ENCODE results near the gene ABCG8.

The ABCG8 gene

DNA sequence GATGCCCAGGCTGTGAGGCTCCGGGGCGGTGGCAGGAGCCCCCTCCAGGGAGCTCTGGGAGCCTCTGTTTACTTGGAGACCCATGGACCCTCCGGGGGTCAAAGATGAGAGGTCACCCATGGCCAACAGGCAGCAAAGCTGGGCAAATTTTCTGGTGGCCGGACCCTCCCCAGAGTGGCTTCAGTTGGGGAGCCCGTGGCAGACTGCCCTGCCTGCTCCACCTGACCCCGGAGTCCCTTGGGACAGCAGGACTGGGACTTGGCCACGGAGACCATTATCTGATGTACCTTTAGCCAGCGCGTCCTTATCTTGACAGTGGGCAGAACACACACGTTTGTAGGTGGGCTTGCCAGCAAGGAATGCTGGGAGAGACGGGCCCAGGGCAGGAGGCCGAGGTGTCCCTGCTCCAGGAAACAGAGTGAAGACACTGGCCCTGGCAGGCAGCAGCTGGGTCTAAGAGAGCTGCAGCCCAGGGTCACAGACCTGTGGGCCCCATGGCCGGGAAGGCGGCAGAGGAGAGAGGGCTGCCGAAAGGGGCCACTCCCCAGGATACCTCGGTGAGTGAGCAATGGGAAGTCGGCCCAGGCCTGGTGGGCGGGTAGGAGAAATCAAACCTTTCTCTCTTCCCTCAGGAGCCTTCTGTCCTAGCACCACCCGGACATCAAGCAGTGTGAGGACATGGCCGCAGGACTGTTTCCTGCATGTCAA is at the start of gene ABCG8, which contains the start of gene ABCG5:
TSS of gene ABCG8 (plus strand) at position 412 of the 708 bp plus-strand sequence. CDS start at position 495, 83 bp downstream.
TSS of gene ABCG5 (minus strand) at position 280 of the 708 bp plus-strand sequence. CDS start at position 120, 160 bp downstream.
- no peak for DNase-seq (ENCODE audit: low spot score)

DNA sequence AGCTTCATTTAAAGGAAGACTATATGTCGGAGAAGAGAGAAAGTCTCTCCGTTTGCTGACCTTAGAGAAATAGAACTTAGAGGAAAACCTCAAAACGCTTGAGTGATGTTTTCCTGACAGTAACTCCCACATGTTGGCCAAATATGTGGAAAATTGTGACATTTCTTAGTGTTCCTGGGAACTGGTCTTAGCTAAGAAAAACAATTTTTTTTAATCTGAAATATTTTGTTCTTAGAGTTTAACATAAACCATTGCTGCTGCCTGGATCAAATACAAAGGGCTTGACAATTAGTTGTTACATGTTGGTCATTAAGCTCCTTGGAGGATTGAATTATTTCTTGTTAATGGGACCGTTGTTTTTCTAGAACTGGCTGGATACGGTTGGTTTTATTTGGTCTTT is 48.6 kb upstream of the ABCG8 start:
- DNase-seq (ENCODE audit: low spot score) = no peak

DNA sequence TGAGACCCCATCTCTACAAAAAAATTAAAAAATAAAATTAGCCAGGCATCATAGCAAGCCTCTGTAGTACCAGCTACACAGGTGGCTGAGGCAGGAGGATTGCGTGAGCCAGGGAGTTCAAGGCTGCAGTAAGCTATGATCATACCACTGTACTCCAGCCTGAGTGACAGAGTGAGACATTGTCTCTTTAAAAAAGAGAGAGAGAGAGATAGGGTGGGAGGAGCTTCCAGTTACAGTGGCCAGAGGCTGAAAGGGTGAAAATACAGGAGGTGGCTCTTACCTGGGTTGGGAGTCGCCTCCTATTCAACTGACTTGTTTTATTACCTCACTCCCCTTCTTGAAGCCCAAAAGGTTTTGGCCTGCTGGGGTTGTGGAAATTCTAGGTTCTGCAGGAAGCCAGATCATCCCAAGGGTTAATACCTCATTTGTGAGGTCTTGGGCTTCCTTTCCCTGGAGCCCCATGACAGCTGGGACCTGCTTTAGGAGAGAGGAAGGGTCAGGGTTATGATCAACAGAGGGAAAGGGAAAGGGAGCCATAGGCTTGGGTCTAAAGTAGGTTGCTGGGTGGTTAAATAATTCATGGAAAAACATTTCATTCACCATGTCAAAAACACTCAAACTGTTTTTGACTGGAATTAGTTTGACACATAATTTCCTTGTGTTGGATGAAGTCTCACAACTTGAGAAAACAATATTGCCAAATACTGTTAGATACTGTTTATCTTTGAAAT is 47.6 kb upstream of the ABCG8 start:
- no peak for DNase-seq (ENCODE audit: low spot score)

- no peak for DNase-seq (ENCODE audit: low spot score)
These were observed 46.1 kb upstream of the ABCG8 start for GRCh38 chr2:43792653-43793052.

DNA sequence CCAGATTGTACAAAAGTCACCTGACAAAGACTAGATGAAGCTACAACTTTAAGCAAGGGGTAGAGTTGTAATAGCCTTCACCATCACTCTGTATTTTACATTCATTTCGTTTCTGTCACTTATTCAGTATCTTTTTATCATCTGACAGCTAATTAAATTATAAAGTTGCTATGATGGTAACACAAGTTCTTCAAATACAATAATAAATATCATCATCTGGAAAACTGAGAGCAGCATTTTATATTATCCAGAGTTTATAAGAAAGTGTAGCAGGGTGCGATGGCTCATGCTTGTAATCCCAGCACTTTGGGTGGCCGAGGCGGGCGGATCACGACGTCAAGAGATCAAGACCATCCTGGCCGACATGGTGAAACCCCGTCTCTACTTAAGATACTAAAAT is 43.8 kb upstream of the ABCG8 start:
- no peak for DNase-seq (ENCODE audit: low spot score)

GRCh38 chr2:43796206-43796605 is 42.6 kb upstream of the ABCG8 start:
- DNase-seq (ENCODE audit: low spot score) = no peak

DNA sequence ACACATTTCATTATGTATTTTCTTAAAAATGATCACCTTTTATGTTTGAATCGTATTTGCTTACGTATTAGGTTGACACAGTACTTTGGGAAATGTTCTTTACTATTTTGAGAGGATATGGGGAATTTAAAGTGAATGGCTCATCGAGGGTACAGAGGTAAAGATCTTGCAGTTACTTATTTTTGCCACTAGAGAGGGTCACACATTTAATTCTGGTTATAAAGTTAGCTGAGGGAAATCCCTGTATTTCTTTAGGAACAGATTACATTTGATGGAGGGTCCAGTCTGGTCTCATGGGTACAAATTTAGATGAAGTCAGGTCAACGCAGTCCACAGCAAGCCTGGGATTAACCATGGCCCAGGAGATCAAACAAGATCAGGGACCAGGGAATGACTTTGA is 40.5 kb upstream of the ABCG8 start:
- DNase-seq (ENCODE audit: low spot score) = no peak

GRCh38 chr2:43800894-43801293 is 37.9 kb upstream of the ABCG8 start:
- DNase-seq (ENCODE audit: low spot score) = no peak

DNA sequence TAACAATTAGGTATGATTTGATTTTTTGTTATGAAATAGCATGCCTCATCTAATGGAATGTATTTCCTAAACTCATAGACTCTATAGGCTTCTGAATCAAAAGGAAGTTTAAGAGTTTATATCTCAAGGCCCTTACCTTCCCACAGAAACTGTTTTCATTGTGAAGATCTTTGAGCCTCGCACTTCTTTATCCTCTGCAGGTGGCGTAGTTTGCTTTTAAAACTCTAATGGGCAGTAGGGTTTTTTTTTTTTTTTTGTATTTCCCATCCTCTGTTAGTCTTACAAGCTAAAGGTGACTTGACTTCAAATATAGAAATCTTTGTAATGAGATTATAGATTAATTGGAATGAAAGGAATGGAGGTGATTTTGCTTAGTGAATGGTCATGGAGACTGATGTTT is 36.6 kb upstream of the ABCG8 start:
- no peak for DNase-seq (ENCODE audit: low spot score)

DNA sequence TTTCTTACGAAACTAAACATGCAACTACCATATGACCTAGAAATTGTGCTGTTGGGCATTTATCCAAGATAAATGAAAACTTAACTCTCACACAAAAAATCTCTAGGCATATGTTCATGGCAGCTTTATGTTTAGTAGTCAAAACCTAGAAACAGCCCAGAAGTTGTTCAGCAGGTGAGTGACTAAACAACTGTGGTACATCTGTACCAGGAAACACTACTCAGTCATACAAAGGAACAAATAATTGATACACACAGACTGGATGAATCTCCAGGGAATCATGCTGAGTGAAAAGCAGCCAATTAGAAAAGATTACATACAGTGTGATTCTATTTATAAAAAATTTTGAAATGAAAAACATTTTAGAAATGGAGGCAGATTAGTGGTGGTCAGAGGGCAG is 35.7 kb upstream of the ABCG8 start:
- DNase-seq (ENCODE audit: low spot score) = no peak

- no peak for DNase-seq (ENCODE audit: low spot score)
These were observed 32.1 kb upstream of the ABCG8 start for GRCh38 chr2:43806719-43807031.

GRCh38 chr2:43810452-43810851 is 28.3 kb upstream of the ABCG8 start:
- DNase-seq (ENCODE audit: low spot score) = no peak

DNA sequence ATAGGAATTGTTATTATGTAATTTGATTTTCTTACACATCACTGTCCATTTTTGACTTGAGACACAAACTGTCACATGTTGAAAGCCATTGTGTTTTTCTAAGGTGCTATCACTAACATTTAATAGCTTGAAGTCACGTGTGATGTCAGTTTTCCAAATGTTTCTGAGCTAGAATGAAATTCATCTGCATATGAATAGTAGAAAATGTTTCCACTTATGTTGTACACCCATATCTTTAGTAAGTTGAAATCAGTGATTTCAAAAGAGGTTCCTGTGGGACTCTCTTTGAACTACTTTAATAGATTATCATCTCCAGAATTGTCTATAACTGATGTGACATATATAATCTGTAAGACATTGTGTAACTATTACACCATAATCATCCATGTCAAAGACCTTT is 27.9 kb upstream of the ABCG8 start:
- no peak for DNase-seq (ENCODE audit: low spot score)

DNA sequence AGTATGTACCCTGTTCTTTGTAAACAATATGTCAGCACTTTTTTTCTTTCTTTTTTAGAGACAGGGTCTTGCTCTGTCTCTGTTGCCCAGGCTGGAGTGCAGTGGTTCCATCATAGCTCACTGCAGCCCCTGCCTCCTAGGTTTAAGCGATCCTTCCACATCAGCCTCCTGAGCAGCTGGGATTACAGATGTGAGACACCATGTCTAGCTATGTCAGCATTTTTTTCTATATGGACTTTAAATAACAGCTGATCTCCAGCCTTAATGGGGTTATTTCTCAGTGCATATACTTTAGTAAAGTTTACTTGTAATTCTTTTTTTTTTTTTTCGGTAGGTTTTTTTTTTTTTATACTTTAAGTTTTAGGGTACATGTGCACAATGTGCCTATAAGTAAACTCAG is 26.8 kb upstream of the ABCG8 start:
- DNase-seq (ENCODE audit: low spot score) = no peak

- no peak for DNase-seq (ENCODE audit: low spot score)
These were observed 25.8 kb upstream of the ABCG8 start for GRCh38 chr2:43812947-43813346.

- DNase-seq (ENCODE audit: low spot score) = no peak
These were observed 24.1 kb upstream of the ABCG8 start for GRCh38 chr2:43814711-43815110.

DNA sequence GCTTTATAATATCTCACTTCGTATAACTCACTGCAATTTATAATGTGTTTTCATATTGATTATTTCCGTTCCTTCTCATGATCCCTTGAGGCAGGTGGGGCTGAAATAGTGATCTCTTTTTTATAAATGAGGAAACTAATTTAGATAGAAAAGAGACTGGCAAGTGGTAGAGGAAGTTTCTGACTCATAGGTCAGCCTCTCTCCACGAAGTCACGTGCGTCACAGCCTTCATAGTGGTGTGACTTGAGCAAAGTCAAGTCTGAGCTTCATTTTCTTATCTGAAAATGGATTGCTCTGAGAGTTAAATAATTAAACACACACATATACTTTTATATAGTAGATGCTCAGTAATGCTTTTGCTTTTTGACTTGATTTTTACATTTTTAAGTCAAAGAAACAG is 20.0 kb upstream of the ABCG8 start:
- DNase-seq (ENCODE audit: low spot score) = peak; percentile 43

GRCh38 chr2:43819491-43820163 is 19.1 kb upstream of the ABCG8 start:
- DNase-seq (ENCODE audit: low spot score) = no peak

- no peak for DNase-seq (ENCODE audit: low spot score)
These were observed 15.9 kb upstream of the ABCG8 start for GRCh38 chr2:43822839-43823238.

GRCh38 chr2:43823751-43824150 is 15.0 kb upstream of the ABCG8 start:
- no peak for DNase-seq (ENCODE audit: low spot score)

- DNase-seq (ENCODE audit: low spot score) = no peak
These were observed 14.3 kb upstream of the ABCG8 start for GRCh38 chr2:43824512-43824911.

DNA sequence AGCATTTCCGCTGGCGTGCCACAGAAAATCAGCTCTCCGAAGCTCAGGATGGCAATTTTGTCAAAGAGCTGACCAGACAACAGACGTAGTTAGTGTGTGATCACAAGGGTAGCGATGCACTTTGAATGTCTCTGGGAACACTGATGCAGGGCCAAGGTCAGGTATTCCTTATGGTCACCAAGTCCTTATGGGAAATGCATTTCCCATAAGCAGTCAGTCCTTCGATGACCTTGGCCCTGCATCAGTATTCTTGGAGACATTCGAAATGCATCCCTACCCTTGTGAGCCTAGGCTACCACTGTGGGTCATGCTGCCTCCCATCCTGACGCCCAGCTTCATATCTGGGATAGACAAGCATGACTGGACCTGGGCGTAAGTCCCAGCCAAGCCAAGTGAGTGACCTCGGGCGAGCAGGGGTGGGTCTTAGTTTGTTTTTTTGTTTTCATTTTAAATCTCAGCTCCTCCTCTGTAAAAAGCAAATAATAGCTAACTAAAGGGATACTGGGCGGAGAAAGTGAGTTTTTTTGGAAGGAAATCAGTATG is 13.7 kb upstream of the ABCG8 start:
- DNase-seq (ENCODE audit: low spot score) = no peak

GRCh38 chr2:43825841-43826240 is 12.9 kb upstream of the ABCG8 start:
- no peak for DNase-seq (ENCODE audit: low spot score)

Data from AG08396 (cell line).